Activated CD4-positive, CD25-positive, alpha-beta regulatory T cell treated with anti-CD3 and anti-CD28 coated beads, Interleukin-2, amount 50 U/mL, for 16 hours (primary cell): Measurements from ENCODE around the gene FAM151B.
"Not testable (repeated sequence)": the region's sequence is repeated elsewhere in the genome, so short reads cannot be mapped to it uniquely, and the experiment has no call there.

ENCODE experiments used
- DNase-seq: peaks from one replicate; pipeline ENCODE4 v3.0.0-alpha.2; 2020; ENCODE audit warnings: low read depth, low spot score

The FAM151B gene

DNA sequence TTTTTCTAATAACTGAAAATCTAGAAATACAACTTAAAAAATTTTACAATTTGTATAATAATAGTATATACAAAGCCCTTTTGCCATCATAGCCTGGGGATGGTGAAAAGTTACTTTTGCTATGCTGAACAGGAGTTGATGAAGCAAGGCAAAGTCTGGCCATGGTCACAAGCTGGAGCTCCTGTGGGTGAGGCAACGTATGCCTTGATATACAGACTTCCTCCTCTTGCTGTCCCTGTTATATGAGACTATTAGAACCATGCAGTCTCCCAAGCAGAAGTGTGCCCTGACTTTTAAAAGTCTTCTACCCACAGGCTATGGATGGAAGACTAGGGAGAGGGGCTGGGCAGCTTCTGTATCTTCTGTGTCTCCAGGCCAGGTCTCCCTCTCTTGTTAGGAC lies 15.7 kb downstream of the FAM151B start:
- no peak for DNase-seq

DNA sequence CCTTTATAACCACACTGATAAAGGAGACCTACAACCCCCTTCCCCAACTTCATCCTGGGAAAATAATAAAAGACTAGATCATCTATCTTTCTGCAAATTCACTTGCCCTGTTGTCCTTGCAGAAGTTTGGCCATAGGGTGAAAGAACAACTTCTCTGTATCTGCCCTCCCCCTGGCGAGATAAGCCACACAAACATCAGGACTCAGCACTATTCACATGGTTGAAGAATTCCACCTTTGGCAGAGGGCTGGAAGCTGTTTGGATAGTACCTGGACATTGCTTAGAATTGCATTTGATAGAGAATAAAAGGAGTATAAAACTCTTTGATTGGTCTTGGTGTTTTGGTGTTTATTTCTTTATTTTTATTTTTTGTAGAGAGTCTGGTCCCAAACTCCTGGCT lies 16.9 kb downstream of the FAM151B start:
- DNase-seq = no peak

DNA sequence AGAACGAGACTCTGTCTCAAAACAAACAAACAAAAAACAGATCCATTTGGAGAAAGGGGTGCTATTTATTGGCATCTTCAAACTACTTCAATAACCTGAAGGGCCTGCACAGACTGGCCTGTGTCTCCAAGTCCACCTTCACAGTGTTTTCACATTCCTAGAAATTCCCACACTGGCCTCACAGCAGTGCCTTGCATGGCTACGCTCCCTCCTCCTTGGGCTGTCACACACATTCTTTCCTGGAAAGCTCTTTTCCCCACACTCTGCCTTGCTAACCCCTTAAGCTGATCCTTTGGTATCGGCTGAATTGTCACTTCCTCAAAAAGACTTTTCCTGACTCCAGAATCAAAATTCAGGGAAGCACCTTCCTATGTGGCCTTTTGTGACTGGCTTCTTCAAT lies 19.8 kb downstream of the FAM151B start:
- no peak for DNase-seq

DNA sequence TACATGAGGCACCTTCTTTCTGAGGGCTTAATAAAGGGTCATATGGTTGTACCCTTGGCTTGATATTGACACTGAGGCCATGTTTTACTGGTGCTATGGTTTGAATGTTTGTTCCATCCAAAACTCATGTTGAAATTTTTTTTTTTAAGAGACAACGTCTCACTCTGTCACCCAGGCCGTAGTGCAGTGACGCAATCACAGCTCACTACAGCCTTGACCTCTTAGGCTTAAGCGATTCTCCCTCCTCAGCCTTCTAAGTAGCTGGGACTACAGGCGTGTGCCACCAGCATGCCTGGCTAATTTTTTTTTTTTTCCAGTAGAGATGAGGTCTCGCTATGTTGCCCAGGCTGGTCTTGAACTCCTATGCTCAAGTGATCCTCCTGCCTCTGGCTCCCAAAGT lies 20.9 kb downstream of the FAM151B start:
- DNase-seq = no peak

DNA sequence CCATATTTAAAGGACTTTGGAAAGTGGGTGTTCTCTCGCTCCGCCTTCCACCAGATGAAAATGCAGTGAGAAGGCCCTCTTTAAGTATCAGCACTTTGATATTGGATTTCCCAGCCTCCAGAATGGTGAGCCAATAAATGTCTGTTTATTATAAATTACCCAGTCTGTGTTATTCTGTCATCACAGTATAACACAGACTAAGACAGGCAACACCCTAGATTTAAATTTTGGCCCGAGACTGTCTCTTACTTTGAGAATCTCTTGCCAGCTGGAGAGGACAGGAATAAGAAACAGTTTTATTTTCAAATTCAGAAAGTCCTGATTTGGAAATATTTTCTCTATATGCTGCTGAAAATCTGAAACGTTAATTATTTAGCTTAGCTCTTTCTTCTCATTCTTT lies 21.5 kb downstream of the FAM151B start:
- DNase-seq = no peak

DNA sequence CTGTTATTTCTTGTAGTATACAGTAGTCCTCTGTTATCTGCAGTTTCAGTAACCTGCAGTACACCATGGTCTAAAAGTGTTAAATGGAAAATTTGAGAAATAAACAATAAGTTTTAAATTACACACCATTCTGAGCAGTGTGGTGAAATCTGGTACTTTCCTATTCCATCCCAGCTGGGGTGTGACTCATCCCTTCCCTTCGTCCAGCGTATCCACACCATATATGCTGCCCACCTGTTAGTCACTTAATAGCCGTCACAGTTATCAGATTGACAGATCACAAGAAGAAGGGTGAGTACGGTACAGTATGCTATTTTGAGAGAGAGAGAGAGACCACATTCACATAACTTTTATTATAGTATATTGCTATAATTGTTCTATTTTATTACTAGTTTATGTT lies 28.9 kb downstream of the FAM151B start:
- no peak for DNase-seq

DNA sequence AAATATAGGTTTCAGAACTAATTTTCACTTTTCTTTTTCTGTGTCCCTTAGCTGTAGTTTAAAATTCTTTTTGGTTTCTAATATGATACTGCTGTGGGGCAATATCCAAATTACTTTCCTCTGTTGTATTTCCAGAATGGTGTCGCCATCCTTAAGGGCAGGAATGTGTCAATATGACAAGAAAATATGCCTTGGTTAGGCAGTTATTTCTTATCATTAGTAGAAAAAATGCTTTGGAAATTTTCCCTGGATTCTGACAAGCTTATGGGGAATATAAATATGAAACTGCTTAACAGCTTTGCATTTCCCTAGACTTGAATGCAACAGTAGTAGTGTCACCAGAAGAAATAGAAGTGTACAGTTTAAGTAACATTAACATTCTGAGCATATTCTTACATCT lies 52.8 kb downstream of the FAM151B start:
- DNase-seq = no peak

DNA sequence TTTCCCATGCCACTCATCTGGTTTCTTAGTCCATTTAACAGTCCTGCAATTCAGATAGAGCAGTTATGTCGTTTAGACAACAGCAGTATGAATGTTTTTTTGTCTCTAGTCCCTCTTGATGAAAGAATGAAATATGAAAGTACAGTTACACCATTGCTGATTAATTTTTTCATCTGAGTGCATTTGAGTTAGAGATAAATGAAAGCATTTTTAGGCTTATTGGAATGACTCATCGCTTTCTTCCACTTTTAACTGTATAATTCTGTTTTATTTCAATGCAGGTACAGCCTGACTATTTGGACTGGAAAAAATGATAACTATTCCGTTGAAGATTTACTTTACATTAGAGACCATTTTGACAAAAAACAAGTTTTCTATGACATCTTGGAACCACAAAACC lies 53.5 kb downstream of the FAM151B start:
- DNase-seq = no peak

DNA sequence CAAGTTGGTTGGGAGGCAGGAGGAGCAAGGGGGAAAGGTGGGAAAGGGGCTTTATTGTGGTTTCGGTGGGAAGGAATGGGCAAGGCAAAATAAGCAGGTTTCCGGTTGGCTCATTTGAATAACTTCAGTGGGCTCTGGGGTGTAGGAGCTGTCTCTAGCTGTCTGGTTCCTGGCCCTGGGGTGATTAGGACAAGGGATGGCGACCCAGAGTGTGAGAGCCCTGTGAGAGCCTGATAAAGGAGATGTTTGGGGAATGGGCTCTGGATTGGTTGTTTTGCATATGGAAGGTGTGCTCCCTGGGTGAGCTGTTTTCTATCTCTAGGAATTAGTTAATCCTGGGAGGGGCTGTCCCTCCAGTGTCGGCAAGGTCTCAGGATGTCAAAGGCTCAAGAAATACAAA lies 66.7 kb downstream of the FAM151B start:
- no peak for DNase-seq

DNA sequence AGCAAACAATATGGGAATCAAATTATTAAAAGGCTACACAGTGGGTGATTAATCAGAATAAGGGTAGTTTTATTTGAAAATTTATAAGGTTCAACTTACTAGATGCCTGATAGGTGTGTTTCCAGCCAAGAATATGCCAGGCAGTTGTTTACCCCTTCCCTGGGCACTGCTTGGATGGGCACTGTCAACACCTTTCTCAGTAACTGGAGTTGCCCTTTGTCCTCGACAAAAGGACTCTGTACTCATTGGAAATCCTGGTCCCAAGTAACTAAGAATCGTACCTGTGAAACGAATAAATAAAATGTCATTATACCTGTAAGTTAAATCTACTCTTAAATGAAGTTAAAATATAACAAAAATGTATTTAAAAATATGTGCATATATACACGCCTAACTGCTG lies 67.2 kb downstream of the FAM151B start:
- DNase-seq = no peak

DNA sequence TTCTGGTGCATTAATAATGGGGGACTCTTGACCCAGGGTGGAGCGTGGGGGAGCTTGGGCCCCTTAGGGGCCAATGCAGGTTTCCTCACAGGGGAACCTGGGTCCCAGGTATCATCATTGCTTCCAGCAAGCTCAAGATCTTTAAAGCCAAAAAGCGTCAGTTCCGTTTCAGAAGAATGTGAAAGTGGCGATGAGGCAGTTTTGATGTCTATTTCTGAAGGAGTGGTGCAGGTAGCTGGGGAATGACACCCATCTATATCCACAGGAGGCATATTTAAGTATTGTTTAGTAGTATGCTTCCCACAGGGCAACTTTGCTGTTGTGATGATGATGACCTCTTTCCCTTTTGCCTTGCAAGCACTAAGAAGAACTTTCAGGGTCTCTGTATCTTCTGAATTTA lies 71.3 kb downstream of the FAM151B start:
- DNase-seq = no peak

DNA sequence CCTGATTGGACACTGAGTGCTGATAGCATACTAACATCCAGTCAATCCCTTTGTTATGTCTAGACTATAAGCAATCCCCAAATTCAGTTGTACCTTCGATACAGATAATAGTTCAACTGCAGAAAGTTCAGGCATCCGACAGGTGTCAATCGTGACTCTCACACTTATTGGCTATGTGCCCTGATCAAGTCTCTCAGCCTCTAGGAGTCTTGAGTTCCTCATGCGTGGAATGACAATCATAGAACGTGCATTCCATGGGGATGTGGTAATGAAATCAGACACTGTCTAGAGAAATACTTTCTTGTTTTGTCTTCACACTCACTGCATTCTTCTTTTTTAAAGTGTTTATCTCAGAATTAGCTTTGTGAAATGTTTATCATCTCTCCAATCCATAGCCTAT lies 77.4 kb downstream of the FAM151B start:
- DNase-seq = no peak

DNA sequence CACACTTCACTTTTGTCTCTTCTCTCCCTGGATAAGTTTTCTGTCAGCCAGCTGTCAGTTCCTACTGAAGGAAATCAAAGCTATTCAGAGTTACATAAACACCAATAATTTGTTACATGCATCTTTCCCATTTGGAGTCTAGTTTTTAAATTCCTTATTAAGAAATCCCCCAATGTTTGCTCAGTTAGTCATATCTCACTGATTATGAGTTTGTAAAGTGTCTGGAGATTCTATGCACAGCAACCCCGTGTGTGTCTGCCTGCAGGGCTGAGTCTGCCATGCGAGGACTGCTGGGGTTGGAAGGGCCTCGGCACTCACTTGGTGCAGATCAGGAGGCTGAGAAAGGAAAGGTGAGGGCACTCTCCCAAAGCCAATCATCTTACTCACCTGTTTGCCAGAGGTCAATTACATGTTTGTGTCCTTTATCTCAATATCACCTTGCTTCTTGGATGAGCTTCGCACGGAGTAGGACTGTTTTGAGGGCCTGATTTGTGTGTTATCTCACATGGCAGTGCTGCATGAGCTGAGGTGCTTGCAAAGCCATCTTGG lies 78.9 kb downstream of the FAM151B start:
- no peak for DNase-seq

DNA sequence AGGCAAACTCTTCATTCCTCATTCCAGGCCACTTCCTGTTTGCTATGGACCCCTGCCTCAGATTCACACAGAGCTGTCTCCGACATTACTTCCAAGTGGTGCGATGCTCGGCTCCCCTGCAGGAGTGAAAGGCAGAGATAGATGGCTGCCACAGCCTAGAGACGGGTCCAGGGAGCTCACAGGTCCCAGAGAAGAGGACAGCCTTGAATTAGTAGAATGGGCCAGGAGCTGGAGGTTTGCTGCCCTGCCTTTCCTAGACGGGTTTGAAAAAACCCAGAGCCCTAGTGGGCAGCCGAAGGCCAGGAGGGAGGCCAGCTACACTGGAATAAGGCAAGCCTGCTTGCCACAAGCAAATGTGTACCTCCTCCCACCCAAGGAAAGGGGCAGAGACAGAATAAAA lies 80.4 kb downstream of the FAM151B start:
- DNase-seq = no peak

DNA sequence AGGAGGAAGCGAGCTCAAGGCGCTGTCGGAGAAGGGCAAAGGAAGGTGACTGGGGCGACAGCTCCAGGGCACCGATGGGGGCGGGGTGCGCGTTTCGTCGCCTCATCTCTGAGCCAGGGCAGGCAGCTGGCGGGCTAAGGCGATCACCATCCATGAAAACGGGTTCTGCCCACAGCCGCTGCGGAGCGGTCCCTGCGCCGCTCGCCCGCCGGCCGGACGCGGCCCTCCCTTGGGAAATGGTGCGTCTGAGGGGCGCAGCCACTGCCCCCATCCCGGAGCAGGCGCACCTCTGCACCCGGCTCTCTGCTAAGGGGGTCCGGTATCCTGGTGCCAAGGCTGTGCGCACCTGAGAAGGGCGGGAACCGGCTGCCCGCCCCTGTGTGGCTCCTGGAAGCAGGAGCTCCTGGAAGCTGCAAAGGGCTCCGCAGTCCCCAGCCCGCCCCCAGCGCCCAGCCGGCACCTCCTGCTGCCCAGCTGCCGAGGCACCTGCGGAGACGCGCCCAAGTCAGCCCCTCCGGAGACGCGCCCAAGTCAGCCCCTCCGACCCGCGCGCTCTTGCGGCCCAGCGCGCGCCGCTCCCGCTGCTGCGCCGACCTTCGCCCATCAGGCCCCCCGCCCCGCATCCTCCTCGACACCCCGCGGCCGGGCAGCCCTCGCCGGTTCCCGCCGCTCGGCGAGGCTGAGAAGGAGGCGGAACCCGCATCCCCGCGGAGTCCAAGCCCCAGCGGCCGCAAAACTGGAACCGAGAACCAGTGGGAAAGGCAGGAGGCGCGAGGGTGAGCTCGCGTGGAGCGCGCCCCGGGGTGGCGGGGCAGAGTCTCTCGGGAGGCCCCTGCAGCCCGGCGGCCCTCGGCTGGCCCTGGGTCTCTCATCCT lies 81.4 kb downstream of the FAM151B start:
- no peak for DNase-seq

DNA sequence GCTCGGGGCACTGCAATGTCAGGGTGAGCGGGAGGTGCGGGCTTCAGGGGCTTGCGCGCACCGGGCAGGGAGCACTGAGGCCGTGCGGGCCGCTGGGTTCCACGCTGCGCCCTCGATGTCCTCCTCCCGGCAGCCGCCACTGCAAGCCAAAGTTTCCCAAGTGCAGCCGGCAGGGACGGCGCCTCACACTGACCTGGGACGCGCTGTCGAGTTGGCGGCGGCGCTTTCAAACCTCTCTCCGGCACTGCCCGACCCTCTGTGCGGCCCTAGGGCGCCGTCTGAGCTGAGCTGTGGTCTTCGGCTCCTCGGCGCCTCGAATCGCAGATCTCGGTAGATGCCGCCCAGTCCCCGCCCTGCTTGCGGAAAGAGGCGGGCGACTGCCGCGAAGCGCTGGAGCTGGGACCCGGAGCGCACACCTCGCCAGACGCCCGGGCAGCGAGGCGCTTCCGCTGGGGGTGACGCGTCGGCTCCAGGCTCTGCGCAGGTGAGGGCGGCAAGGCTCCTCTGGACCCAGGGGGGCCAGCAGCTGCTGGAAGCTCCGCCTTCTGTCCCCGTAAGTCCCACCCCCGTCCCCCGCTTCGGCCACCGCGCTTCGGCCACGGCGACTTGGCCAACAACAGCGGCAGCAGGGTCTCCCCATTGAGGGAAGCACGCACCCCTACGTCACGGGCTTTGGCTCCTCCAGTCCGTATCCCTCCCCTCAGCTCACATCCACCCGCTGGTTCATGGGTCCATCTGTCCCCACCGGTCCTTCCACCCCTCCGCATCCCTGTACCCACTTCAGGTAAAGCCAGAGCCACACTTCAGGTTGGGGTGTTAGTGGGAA lies 82.3 kb downstream of the FAM151B start, which contains the start of gene ANKRD34B:
Gene ANKRD34B, minus strand, starts transcription at position 320 of the 826 bp plus-strand sequence. CDS start 10,261 bp downstream, outside the sequence.
- no peak for DNase-seq

DNA sequence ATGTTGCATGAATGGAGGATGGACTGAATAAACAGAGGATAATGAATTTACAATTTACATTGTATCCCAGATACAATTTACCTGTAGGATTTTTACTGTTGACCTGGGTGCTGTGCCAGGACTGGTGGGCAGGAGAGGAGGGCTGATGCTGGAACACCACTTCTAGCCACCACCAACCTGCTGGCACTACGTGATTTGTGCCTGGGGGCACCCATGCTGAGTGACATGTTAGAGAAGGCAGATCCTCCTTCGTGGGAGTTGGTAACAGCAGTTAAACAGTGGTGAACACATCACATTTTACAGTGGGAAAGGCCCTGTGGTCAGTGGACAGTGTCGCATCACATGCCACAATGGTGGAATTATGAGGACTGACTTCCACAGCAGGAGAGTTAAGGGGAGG lies 85.2 kb downstream of the FAM151B start:
- DNase-seq = no peak

DNA sequence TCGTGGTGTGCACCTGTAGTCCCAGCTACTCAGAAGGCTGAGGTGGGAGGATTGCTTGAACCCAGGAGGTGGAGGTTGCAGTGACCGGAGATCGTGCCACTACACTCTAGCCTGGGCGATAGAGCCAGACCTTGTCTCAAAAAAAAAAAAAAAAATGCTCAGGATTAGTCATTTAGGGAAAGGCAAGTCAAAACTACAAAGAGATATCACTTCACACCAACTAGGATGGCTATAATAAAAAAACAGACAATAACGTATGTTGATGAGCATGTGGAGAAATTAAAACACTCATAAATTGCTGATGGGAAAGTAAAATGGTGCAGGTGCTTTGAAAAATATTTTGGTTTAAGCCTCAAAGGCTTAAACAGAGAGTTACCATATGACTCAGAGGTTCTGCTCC lies 88.5 kb downstream of the FAM151B start:
- DNase-seq = no peak

DNA sequence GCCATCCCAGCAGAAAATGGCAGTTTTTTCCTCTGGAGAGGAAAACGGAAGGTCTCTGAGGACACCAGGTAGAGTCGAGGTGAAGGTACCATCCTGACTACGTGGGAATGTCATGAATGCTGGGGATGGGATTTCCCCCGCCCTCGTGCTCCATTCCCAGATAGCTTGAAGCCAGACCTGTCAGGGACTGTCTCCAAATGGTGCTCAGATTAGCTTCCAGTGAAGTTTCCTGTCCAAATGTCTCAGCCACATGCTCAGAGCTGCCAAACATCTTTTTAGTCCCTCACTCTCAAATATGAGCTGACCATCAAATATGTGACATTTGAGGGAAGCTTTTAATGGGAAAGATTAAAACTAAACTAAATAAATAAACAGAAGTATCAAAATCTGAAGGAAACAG lies 89.8 kb downstream of the FAM151B start:
- DNase-seq = no peak

DNA sequence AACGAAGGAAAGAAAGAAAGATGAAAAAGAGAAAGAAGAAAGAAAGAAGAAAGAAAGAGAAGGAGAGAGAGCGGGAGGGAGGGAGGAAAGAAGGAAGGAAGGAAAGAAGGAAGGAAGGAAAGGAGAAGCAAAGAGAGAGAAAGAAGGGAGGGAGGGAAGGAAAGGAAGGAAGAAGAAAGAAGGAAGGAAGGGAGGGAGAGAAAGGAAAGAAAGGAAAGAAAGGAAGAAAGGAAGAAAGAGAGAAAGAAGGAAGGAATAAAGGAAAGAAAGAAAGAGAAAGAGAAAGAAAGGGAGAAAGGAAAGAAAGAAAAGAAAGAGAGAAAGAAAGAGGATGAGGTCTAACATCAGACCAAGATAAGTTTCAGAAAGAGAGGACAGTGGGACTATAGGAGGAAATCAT lies 91.2 kb downstream of the FAM151B start:
- DNase-seq = no peak

DNA sequence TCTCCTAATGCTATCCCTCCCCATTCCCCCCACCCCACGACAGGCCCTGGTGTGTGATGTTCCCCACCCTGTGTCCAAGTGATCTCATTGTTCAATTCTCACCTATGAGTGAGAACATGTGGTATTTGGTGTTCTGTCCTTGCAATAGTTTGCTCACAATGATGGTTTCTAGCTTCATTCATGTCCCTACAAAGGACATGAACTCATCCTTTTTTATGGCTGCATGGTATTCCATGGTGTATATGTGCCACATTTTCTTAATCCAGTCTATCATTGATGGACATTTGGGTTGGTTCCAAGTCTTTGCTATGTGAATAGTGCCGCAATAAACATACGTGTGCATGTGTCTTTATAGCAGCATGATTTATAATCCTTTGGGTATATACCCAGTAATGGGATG lies 92.4 kb downstream of the FAM151B start:
- not testable (repeated sequence) for DNase-seq

DNA sequence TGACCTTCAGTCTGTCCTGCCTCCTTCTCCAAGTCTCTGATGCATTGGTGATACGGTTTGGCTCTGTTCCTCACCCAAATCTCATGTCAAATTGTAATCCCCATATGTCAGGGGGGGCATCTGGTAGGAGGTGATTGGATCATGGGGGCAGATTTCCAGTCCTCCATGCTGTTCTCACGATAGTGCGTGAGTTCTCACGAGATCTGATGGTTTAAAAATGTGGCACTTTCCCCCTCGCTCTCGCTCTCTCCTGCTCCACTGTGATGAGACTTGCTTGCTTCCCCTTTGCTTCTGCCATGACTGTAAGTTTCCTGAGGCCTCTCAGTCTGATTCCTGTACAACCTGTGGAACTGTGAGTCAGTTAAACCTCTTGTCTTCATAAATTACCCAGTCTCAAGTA lies 96.9 kb downstream of the FAM151B start:
- DNase-seq = no peak
